Testis (tissue), 2 donors: ENCODE measurements around the gene PRMT5.

Source experiments
- CTCF ChIP-seq, 3 experiments: fragments of 450-650 bp in 2 of 3; fragments of 200-600 bp in 1 of 3; sonication (generic) in 1 of 3; IDR thresholded peaks; one replicate each; pipeline ENCODE4 v1.5.1; 2016 to 2019; ENCODE audit warnings: antibody characterized with exemption in 3 of 3, mild to moderate bottlenecking in 2 of 3, moderate library complexity in 1 of 3
- POLR2A ChIP-seq: fragments of 450-650 bp; IDR thresholded peaks from one replicate; pipeline ENCODE4 v1.6.1; 2017; ENCODE audit warnings: antibody characterized with exemption, mild to moderate bottlenecking, moderate library complexity

- no peak for TF ChIP-seq CTCF (IDR thresholded peaks at IDR 0.05)
- no peak for TF ChIP-seq POLR2A
Measured at GRCh38 chr14:22887990-22888378, 41.2 kb downstream of the PRMT5 start.
